ENCODE measurements around the gene DIP2B. TPM values are rescaled to one million over a fixed set of nuclear protein-coding genes. Genes with fewer than 3 reads are reported as not detected.
A peak's percentile ranks its signal among the peaks of the same experiment; 100 is the strongest.

The DIP2B gene
- total RNA-seq, 1 donor from 2014 or later: 8.5 TPM

GRCh38 chr12:50720085-50720484 lies 215.3 kb downstream of the DIP2B start:
- DNase-seq (ENCODE audit: low spot score in 2 of 2): no peak
- TF ChIP-seq CTCF (IDR thresholded peaks at IDR 0.05): no peak
- intact Hi-C loops (cut with DNase I): no loop called here
- Histone ChIP-seq H3K27me3 (no peaks in the 10 kb centered on the region), H3K36me3 (peaks cover 20 to 41% of the 10 kb centered on the region in 2 donors), H3K4me3 (no peak overlapping the region), H3K4me1 (peaks cover 0 to 7% of the 10 kb centered on the region in 2 donors), H3K27ac (no peak overlapping the region), H3K9me3 (no peaks in the 10 kb centered on the region)

GRCh38 chr12:50720501-50720900 lies 215.7 kb downstream of the DIP2B start:
- H3K27me3 ChIP-seq: no peaks in the 10 kb centered on the region
- H3K27ac ChIP-seq: no peak overlapping the region
- intact Hi-C loops (cut with DNase I): no loop called here
- no peak for DNase-seq (ENCODE audit: low spot score in 2 of 2)
- peaks cover 20 to 41% of the 10 kb centered on the region in 2 donors for H3K36me3 ChIP-seq
- TF ChIP-seq CTCF (IDR thresholded peaks at IDR 0.05): no peak
- no peaks in the 10 kb centered on the region for H3K9me3 ChIP-seq
- H3K4me3 ChIP-seq: no peak overlapping the region
- peaks cover 0 to 10% of the 10 kb centered on the region in 2 donors for H3K4me1 ChIP-seq

- Histone ChIP-seq H3K27ac (no peak overlapping the region), H3K9me3 (no peaks in the 10 kb centered on the region), H3K36me3 (peaks cover 34 to 50% of the 10 kb centered on the region in 2 donors), H3K4me1 (peaks cover 0 to 13% of the 10 kb centered on the region in 2 donors), H3K4me3 (no peak overlapping the region), H3K27me3 (no peaks in the 10 kb centered on the region)
- TF ChIP-seq CTCF (IDR thresholded peaks at IDR 0.05): no peak
- no peak for DNase-seq (ENCODE audit: low spot score in 2 of 2)
- intact Hi-C loops (cut with DNase I): no loop called here
These were observed 219.1 kb downstream of the DIP2B start for GRCh38 chr12:50723865-50724264.

GRCh38 chr12:50725011-50725942 lies 220.5 kb downstream of the DIP2B start:
- peaks cover 0 to 13% of the 10 kb centered on the region in 2 donors for H3K4me1 ChIP-seq
- intact Hi-C loops (cut with DNase I): no loop called here
- H3K27me3 ChIP-seq: no peaks in the 10 kb centered on the region
- no peak for TF ChIP-seq CTCF (IDR thresholded peaks at IDR 0.05)
- H3K36me3 ChIP-seq: peaks cover 39 to 61% of the 10 kb centered on the region in 2 donors
- H3K4me3 ChIP-seq: no peak overlapping the region
- no peaks in the 10 kb centered on the region for H3K9me3 ChIP-seq
- H3K27ac ChIP-seq: peak overlapping the region in 1 of 2 donors; percentile 2
- DNase-seq (ENCODE audit: low spot score in 2 of 2): no peak

GRCh38 chr12:50727466-50727865 lies 222.7 kb downstream of the DIP2B start:
- Histone ChIP-seq H3K36me3 (peaks cover 39 to 60% of the 10 kb centered on the region in 2 donors), H3K27me3 (no peaks in the 10 kb centered on the region), H3K27ac (no peak overlapping the region), H3K4me1 (peaks cover 0 to 13% of the 10 kb centered on the region in 2 donors), H3K9me3 (no peaks in the 10 kb centered on the region), H3K4me3 (no peak overlapping the region)
- DNase-seq (ENCODE audit: low spot score in 2 of 2): no peak
- intact Hi-C loops (cut with DNase I): no loop called here
- no peak for TF ChIP-seq CTCF (IDR thresholded peaks at IDR 0.05)

All from ascending aorta (tissue), 2 donors.